Measurements from ENCODE around the gene JRKL. TPM values are rescaled to one million over a fixed set of nuclear protein-coding genes. Genes with fewer than 3 reads are reported as not detected.
A peak's percentile ranks its signal among the peaks of the same experiment; 100 is the strongest.

Gene JRKL
- total and polyA plus RNA-seq, 2 donors from 2014 or later, result 4.6 to 12.5 TPM

DNA sequence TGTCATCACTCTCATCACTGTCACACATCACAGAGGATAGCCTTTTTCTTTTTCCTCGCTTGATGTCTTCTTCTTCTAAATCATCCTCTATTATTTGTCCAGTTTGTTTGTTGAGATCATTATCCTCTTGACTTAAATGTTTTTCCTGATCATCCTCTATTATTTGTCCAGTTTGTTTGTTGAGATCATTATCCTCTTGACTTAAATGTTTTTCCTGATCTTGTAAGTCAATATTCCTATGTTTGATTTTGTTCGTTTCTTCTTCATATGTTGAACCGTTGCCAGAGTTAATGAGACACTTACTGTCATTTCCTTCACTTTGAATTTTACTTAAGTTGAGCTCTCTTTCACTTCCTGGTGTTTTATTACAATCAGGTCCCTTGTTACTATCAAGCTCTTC, 5.7 kb upstream of the JRKL start:
- peaks cover 0 to 2% (median 0%) of the 10 kb centered on the region in 3 donors for H3K36me3 ChIP-seq (ENCODE audit: control insufficient read depth in 2 of 3, insufficient read depth in 3 of 3, low read length in 3 of 3)
- FAIRE-seq (no peak), DNase-seq (no peak)
- H3K4me1 ChIP-seq (ENCODE audit: control insufficient read depth in 2 of 3, insufficient read depth in 2 of 3, low read depth in 1 of 3, low read length in 3 of 3), result peaks cover 0 to 5% (median 0%) of the 10 kb centered on the region in 3 donors
- H3K27me3 ChIP-seq (ENCODE audit: control insufficient read depth, insufficient read depth, low read length), result no peaks in the 10 kb centered on the region
- H3K27ac ChIP-seq (ENCODE audit: low read depth in 2 of 2, low read length in 2 of 2), result no peak overlapping the region
- intact Hi-C loops (cut with DNase I), result no loop called here
- H3K4me3 ChIP-seq (ENCODE audit: low read length in 3 of 3), result no peak overlapping the region
- no peaks in the 10 kb centered on the region for H3K9me3 ChIP-seq (ENCODE audit: control insufficient read depth in 2 of 3, insufficient read depth in 1 of 3, low read length in 3 of 3)
- H3K9ac ChIP-seq (ENCODE audit: low read length in 3 of 3), result no peak overlapping the region
- TF ChIP-seq, protein P1, sequence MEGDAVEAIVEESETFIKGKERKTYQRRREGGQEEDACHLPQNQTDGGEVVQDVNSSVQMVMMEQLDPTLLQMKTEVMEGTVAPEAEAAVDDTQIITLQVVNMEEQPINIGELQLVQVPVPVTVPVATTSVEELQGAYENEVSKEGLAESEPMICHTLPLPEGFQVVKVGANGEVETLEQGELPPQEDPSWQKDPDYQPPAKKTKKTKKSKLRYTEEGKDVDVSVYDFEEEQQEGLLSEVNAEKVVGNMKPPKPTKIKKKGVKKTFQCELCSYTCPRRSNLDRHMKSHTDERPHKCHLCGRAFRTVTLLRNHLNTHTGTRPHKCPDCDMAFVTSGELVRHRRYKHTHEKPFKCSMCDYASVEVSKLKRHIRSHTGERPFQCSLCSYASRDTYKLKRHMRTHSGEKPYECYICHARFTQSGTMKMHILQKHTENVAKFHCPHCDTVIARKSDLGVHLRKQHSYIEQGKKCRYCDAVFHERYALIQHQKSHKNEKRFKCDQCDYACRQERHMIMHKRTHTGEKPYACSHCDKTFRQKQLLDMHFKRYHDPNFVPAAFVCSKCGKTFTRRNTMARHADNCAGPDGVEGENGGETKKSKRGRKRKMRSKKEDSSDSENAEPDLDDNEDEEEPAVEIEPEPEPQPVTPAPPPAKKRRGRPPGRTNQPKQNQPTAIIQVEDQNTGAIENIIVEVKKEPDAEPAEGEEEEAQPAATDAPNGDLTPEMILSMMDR (IDR thresholded peaks at IDR 0.05; ENCODE audit: borderline replicate concordance, extremely low read depth, insufficient read depth), result no peak

DNA sequence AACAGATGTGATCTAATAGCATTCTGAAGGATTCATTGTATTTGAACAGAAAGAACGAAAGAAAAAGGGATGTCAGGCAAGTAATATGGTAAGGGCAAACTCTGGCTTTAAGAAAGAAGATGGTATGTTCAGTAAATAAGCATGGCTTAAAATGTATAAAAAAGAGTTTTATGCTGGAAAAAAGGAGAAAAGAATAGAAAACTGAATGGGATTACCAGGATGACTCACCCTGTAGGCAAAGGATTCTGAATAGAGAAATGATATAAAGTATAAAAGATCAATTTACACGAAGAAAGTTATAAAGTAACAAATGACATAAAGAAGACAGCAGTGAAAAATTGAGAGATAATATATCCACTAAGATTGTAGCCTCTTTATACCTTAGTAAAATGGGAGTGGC, 4.6 kb upstream of the JRKL start:
- no peak for DNase-seq
- Histone ChIP-seq H3K27ac (ENCODE audit: low read depth in 2 of 2, low read length in 2 of 2) (no peak overlapping the region), H3K9me3 (ENCODE audit: control insufficient read depth in 2 of 3, insufficient read depth in 1 of 3, low read length in 3 of 3) (no peaks in the 10 kb centered on the region), H3K27me3 (ENCODE audit: control insufficient read depth, insufficient read depth, low read length) (no peaks in the 10 kb centered on the region), H3K4me1 (ENCODE audit: control insufficient read depth in 2 of 3, insufficient read depth in 2 of 3, low read depth in 1 of 3, low read length in 3 of 3) (peaks cover 0 to 5% (median 0%) of the 10 kb centered on the region in 3 donors), H3K9ac (ENCODE audit: low read length in 3 of 3) (no peak overlapping the region), H3K4me3 (ENCODE audit: low read length in 3 of 3) (no peak overlapping the region), H3K36me3 (ENCODE audit: control insufficient read depth in 2 of 3, insufficient read depth in 3 of 3, low read length in 3 of 3) (peaks cover 0 to 2% (median 0%) of the 10 kb centered on the region in 3 donors)
- TF ChIP-seq, protein P1 (IDR thresholded peaks at IDR 0.05; ENCODE audit: borderline replicate concordance, extremely low read depth, insufficient read depth), result no peak
- intact Hi-C loops (cut with DNase I), result no loop called here
- no peak for FAIRE-seq

DNA sequence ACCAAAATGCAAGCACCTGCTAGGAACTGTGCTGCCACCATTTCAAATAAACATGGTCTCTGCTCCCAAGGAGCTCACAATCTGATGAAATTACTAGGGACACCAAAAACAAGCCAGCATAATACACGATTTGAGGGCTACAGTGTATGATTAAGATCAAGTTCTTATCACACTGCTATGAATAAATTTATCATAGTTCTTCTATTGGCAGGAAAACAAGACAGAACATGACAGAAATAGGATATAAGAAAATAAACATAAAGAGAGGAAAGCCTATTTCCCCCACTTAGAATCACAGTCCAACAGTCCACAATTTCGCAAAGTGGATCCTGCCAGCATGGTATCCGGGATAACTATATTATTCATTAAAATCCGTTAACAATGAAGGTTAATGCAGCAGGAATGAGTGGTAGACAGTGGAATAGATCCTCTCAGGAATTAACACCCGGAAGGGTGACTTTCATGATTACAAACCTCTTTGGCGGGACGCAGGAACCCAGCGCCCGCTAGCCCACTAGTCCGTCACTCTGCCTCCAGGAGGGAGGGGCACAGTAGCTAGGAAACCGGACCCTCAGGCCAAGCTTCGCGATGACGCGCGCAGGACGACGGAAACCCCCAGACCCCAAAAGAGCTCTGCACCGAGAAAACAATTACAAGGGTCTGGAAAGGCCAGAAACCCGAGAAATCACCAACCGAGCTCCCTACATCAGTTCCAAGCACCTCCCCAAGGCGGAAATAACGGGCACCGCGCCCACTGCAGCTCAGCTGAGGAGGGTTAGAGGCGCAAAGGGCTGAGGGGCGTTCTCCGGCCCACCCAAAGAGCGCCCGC, 708 bp upstream of the JRKL start:
- H3K4me1 ChIP-seq (ENCODE audit: control insufficient read depth in 2 of 3, insufficient read depth in 2 of 3, low read depth in 1 of 3, low read length in 3 of 3), result peaks cover 0 to 5% (median 3%) of the 10 kb centered on the region in 3 donors
- FAIRE-seq (no peak), DNase-seq (peak in 2 of 5 donors; percentile 87 to 93)
- H3K9ac ChIP-seq (ENCODE audit: low read length in 3 of 3), result peak overlapping the region; percentile 28 to 85 (median 76)
- H3K9me3 ChIP-seq (ENCODE audit: control insufficient read depth in 2 of 3, insufficient read depth in 1 of 3, low read length in 3 of 3), result no peaks in the 10 kb centered on the region
- H3K27me3 ChIP-seq (ENCODE audit: control insufficient read depth, insufficient read depth, low read length), result no peaks in the 10 kb centered on the region
- intact Hi-C loops (cut with DNase I), result no loop called here
- peak overlapping the region; percentile 45 to 52 for H3K27ac ChIP-seq (ENCODE audit: low read depth in 2 of 2, low read length in 2 of 2)
- H3K4me3 ChIP-seq (ENCODE audit: low read length in 3 of 3), result peak overlapping the region; percentile 91 to 93 (median 92)
- TF ChIP-seq, protein P1 (IDR thresholded peaks at IDR 0.05; ENCODE audit: borderline replicate concordance, extremely low read depth, insufficient read depth), result no peak
- no peaks in the 10 kb centered on the region for H3K36me3 ChIP-seq (ENCODE audit: control insufficient read depth in 2 of 3, insufficient read depth in 3 of 3, low read length in 3 of 3)
